ENCODE data around the gene SLC41A3.

SLC41A3 gene

DNA sequence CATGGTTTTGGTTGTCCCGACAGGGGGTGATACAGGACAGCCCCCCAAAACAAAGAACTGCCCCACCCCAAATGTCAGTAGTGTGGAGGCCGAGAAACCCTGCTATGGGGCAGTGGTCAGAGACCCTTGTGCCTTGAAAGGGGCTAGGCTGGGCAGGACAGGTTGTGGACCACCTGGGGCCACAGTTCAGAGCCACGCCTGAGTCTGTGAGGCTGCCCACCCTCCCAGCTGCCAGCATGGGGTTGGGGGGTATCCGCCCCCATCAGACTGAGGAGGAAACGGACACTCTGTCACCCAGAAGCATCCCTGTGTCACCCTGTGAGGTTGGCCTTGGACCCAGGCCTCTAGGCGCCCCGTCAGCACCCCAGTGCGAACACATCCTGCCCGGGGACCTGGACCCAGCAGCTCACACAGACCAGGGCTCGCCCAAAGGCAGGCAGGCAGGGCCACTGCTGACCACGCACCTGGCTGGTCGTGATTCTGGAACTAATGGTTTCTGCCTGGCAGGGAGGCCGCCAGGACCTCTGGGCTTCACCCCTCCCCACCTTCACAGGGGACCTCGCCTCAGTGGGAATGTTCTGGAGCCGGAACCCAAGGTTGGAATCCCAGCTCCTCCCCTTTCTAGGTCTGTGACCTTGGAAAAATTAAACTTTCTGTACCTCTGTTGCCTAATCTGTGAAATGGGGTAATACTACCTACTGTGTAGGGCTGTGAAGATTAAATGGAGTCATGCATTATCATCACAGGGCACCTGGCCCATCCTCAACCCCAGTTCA, 1.4 kb downstream of the SLC41A3 start:
- TF ChIP-seq CTCF (IDR thresholded peaks at IDR 0.05; ENCODE audit: low read depth, low read length) = no peak
- peak overlapping the region in 1 of 2 donors; percentile 68 for H3K4me3 ChIP-seq (replicated peaks in 1 of 2; ENCODE audit: low read depth in 2 of 2, low read length in 2 of 2)
- no peak for DNase-seq (ENCODE audit: low read depth in 2 of 2)

- no peak overlapping the region for H3K4me3 ChIP-seq (replicated peaks in 1 of 2; ENCODE audit: low read depth in 2 of 2, low read length in 2 of 2)
- DNase-seq (ENCODE audit: low read depth in 2 of 2) = peak; percentile 38 to 59
- peak; percentile 55 for TF ChIP-seq CTCF (IDR thresholded peaks at IDR 0.05; ENCODE audit: low read depth, low read length)
Observed at GRCh38 chr3:126081618-126082361, 2.1 kb downstream of the SLC41A3 start.

DNA sequence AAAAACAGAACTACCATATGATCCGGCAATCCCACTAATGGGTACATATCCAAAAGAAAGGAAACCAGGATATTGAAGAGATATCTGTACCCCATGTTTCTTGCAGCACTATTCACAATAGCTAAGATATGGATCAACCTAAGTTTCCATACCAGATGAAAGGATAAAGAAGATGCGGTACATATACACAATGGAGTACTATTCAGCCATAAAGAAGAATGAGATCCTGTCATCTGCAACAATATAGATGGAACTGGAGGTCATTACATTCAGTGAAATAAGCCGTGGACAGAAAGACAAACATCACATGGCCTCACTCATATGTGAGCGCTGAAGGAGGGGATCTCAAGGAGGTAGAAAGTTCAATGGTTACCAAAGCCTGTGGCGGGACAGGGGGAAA, 3.0 kb downstream of the SLC41A3 start:
- no peak for TF ChIP-seq CTCF (IDR thresholded peaks at IDR 0.05; ENCODE audit: low read depth, low read length)
- no peak overlapping the region for H3K4me3 ChIP-seq (replicated peaks in 1 of 2; ENCODE audit: low read depth in 2 of 2, low read length in 2 of 2)
- DNase-seq (ENCODE audit: low read depth in 2 of 2) = no peak

DNA sequence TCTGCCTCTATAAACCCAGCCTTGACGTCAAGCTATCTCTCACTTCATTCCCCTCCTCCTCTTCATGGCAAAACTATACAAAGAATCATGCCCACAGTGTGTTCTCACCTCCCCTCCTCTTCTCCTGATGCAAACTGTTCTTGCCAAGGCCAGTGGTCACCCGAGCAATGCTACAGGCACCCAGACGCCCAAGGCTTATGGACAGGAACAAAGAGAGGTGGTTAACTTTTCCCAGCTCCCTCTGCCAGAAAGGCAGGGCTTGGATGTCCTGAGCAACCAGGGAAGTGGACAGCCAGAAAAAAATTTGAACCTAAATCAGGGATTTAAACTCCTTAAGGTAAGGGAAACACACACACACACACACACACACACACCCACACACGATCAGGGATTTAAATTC, 5.1 kb downstream of the SLC41A3 start:
- no peak for DNase-seq (ENCODE audit: low read depth in 2 of 2)
- no peak for TF ChIP-seq CTCF (IDR thresholded peaks at IDR 0.05; ENCODE audit: low read depth, low read length)
- no peak overlapping the region for H3K4me3 ChIP-seq (replicated peaks in 1 of 2; ENCODE audit: low read depth in 2 of 2, low read length in 2 of 2)

- H3K4me3 ChIP-seq (replicated peaks in 1 of 2; ENCODE audit: low read depth in 2 of 2, low read length in 2 of 2) = no peak overlapping the region
- no peak for DNase-seq (ENCODE audit: low read depth in 2 of 2)
- no peak for TF ChIP-seq CTCF (IDR thresholded peaks at IDR 0.05; ENCODE audit: low read depth, low read length)
Observed at GRCh38 chr3:126077754-126078153, 6.2 kb downstream of the SLC41A3 start.

DNA sequence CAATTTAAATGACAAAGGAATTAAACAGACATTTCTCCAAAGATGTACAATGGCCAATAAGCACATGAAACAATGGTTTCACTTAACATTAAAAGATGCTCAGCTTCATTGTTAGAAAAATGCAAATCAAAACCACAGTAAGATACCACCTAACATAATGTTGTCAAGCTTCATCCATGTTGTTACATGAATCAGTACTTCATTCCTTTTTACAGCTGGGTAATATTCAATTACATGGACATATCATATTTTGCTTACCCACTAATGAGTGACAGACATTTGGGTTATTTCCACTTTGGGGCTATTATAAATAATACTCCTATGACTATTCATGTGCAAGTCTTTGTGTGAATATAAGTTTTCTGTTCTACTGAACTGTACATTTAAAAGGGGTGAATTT, 7.8 kb downstream of the SLC41A3 start:
- TF ChIP-seq CTCF (IDR thresholded peaks at IDR 0.05; ENCODE audit: low read depth, low read length) = no peak
- no peak overlapping the region for H3K4me3 ChIP-seq (replicated peaks in 1 of 2; ENCODE audit: low read depth in 2 of 2, low read length in 2 of 2)
- DNase-seq (ENCODE audit: low read depth in 2 of 2) = no peak

Data from cardiac fibroblast (primary cell).